ENCODE results near the gene HPCAL1. TPM values are rescaled to one million over a fixed set of nuclear protein-coding genes. Genes with fewer than 3 reads are reported as not detected.

The HPCAL1 gene
- total RNA-seq, 1 donor: 34.7 TPM

- H3K9me3 ChIP-seq (ENCODE audit: low read depth, low read length): no peaks in the 10 kb centered on the region
- H3K4me1 ChIP-seq (ENCODE audit: insufficient read depth, low read length): no peaks in the 10 kb centered on the region
- no peak overlapping the region for H3K4me3 ChIP-seq (ENCODE audit: low read length)
- H3K27me3 ChIP-seq (ENCODE audit: insufficient read depth, low read length): no peaks in the 10 kb centered on the region
Measured at GRCh38 chr2:10471955-10472354, 169.3 kb downstream of the HPCAL1 start.

GRCh38 chr2:10473121-10473756 is 170.5 kb downstream of the HPCAL1 start:
- Histone ChIP-seq H3K27me3 (ENCODE audit: insufficient read depth, low read length) (no peaks in the 10 kb centered on the region), H3K9me3 (ENCODE audit: low read depth, low read length) (no peaks in the 10 kb centered on the region), H3K4me3 (ENCODE audit: low read length) (no peak overlapping the region), H3K4me1 (ENCODE audit: insufficient read depth, low read length) (no peaks in the 10 kb centered on the region)

GRCh38 chr2:10475221-10475722 is 172.6 kb downstream of the HPCAL1 start:
- Histone ChIP-seq H3K27me3 (ENCODE audit: insufficient read depth, low read length) (no peaks in the 10 kb centered on the region), H3K4me1 (ENCODE audit: insufficient read depth, low read length) (no peaks in the 10 kb centered on the region)

GRCh38 chr2:10475811-10476660 is 173.3 kb downstream of the HPCAL1 start:
- Histone ChIP-seq H3K9me3 (ENCODE audit: low read depth, low read length) (no peaks in the 10 kb centered on the region), H3K4me3 (ENCODE audit: low read length) (no peak overlapping the region), H3K27me3 (ENCODE audit: insufficient read depth, low read length) (no peaks in the 10 kb centered on the region), H3K4me1 (ENCODE audit: insufficient read depth, low read length) (no peaks in the 10 kb centered on the region)

More at GRCh38 chr2:10475221-10475722, 172.6 kb downstream of the HPCAL1 start:
- H3K9me3 ChIP-seq (ENCODE audit: low read depth, low read length): no peaks in the 10 kb centered on the region
- no peak overlapping the region for H3K4me3 ChIP-seq (ENCODE audit: low read length)

GRCh38 chr2:10476723-10477442 is 174.2 kb downstream of the HPCAL1 start:
- Histone ChIP-seq H3K4me1 (ENCODE audit: insufficient read depth, low read length) (no peaks in the 10 kb centered on the region), H3K27me3 (ENCODE audit: insufficient read depth, low read length) (no peaks in the 10 kb centered on the region), H3K9me3 (ENCODE audit: low read depth, low read length) (no peaks in the 10 kb centered on the region), H3K4me3 (ENCODE audit: low read length) (no peak overlapping the region)

Other genes starting within 250 kb of the HPCAL1 start
- gene CYS1, start 222.5 kb upstream of the HPCAL1 start, total RNA-seq: 0.10 TPM
- 5.5 TPM for gene RRM2, start 180.2 kb upstream of the HPCAL1 start, total RNA-seq
- 163 TPM for gene ODC1, start 145.4 kb downstream of the HPCAL1 start, total RNA-seq